GM19372 (cell line): ENCODE measurements around the gene SPEN.
"Not testable (repeated sequence)": the region's sequence is repeated elsewhere in the genome, so short reads cannot be mapped to it uniquely, and the experiment has no call there.

Experiments used
- ATAC-seq: cut with Tn5 transposase; IDR thresholded peaks from one replicate; pipeline ENCODE4 v1.9.1; 2021; ENCODE audit warnings: mild to moderate bottlenecking, low read depth, moderate library complexity; ENCODE audit not compliant: unreplicated experiment

SPEN gene

GRCh38 chr1:15833842-15834405 lies 13.6 kb upstream of the SPEN start:
- no peak for ATAC-seq

- ATAC-seq = peak; percentile 42
These were observed 12.9 kb upstream of the SPEN start for GRCh38 chr1:15834406-15835204.

- no peak for ATAC-seq
These were observed 12.2 kb upstream of the SPEN start for GRCh38 chr1:15835205-15835740.

GRCh38 chr1:15835741-15836510 lies 11.6 kb upstream of the SPEN start:
- peak; percentile 47 for ATAC-seq

GRCh38 chr1:15836511-15836771 lies 11.1 kb upstream of the SPEN start:
- ATAC-seq = not testable (repeated sequence)

GRCh38 chr1:15836772-15837669 lies 10.5 kb upstream of the SPEN start:
- peak; percentile 28 for ATAC-seq

GRCh38 chr1:15837931-15838330 lies 9.6 kb upstream of the SPEN start:
- no peak for ATAC-seq

- no peak for ATAC-seq
These were observed 8.8 kb upstream of the SPEN start for GRCh38 chr1:15838721-15839120.

GRCh38 chr1:15843826-15844572 lies 3.5 kb upstream of the SPEN start:
- no peak for ATAC-seq

GRCh38 chr1:15846056-15846455 lies 1.5 kb upstream of the SPEN start:
- ATAC-seq = not testable (repeated sequence)

- no peak for ATAC-seq
These were observed 311 bp downstream of the SPEN start for GRCh38 chr1:15847893-15848142.

GRCh38 chr1:15848143-15848928 lies 829 bp downstream of the SPEN start:
- ATAC-seq = peak; percentile 8

- no peak for ATAC-seq
These were observed 1.6 kb downstream of the SPEN start for GRCh38 chr1:15848929-15849774.

GRCh38 chr1:15849775-15850324 lies 2.3 kb downstream of the SPEN start:
- ATAC-seq = no peak

GRCh38 chr1:15850471-15851001 lies 3.0 kb downstream of the SPEN start:
- ATAC-seq = no peak

- no peak for ATAC-seq
These were observed 3.9 kb downstream of the SPEN start for GRCh38 chr1:15851210-15852035.
